Islet of Langerhans (tissue), 1 donor: ENCODE data around the gene USP9X.
"Not testable (repeated sequence)": the region's sequence is repeated elsewhere in the genome, so short reads cannot be mapped to it uniquely, and the experiment has no call there.

Source experiments
- FAIRE-seq: peaks from one replicate; lab custom pipeline; 2011; peaks lifted over from hg19 to GRCh38; lab: Jason Lieb, UNC

USP9X gene

DNA sequence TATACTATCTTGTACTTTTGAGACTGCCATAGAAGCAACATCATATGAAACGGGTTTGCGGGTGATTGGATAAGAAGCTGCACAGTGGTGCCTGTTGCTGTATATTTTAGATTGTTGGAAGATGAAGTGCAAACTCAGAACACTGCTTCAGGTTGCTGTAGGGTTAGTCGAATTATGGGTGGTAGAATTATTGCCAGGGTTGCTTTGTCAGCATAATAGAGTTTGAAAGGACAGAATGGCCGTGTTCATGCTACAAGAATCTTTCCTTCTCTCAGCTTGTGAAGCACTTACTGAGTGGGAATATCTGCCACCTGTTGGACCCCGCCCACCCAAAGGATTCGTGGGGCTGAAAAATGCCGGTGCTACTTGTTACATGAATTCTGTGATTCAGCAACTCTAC is 115.5 kb downstream of the USP9X start:
- FAIRE-seq: no peak

DNA sequence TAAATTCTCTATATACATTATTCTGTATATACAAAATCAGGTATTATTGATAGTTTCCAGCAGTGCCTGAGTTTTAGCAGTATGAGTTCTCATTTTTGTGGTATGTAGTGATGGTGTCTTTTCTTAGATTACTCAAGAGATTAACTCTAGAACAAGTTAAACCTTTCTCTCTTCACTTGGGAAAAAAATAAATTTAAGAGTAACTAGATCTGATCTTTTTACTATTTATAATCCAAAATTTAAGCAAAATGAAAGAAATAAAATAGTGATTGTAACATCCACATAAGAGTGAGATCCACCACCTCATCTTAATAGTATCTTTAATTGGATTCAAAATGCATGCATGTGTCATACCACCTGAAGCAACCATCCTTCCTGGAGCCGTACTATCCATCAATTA is 124.6 kb downstream of the USP9X start:
- FAIRE-seq: no peak

DNA sequence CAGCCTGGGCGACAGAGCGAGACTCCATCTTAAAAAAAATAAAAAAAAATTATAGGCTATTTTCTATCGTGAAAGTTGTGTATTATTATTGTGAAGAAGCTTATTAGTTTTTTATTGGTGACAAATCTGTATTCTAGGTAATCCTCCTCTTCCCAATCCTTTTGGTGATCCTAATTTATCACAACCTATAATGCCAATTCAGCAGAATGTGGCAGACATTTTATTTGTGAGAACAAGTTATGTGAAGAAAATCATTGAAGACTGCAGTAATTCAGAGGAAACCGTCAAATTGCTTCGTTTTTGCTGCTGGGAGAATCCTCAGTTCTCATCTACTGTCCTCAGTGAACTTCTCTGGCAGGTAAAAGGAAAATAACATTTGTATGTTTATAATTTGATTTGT is 139.4 kb downstream of the USP9X start:
- no peak for FAIRE-seq

DNA sequence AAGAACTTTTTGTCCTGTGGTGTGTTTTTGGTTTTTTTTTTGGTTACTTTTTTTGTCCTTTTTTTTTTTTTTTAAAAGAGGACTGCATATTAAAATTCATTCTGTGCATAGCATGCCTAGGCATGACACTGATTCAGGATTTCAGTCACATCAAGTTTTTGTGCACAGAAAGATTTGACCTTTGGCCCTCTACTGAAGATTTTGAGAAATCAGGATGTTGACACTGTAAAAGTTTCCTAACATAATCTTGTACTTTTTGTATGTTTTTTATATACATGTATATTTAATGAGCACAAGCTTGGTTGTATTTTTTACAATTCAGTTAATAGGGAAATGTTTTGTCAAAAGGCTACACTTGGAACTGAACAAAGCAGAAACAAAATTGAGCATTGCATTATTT is 148.7 kb downstream of the USP9X start:
- no peak for FAIRE-seq

DNA sequence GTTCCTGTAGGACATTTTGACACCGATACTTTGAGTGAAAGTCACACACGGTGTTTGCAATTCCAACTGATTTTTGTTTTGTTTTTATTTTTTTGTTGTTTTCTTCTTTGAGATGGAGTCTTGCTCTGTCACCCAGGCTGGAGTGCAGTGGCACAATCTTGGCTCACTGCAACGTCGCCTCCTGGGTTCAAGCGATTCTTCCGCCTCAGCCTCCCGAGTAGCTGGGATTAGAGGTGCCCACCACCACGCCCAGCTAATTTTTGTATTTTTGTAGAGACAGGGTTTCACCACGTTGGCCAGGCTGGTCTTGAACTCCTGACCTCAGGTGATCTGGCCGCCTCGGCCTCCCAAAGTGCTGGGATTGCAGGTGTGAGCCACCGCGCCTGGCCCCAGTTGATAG is 149.2 kb downstream of the USP9X start:
- not testable (repeated sequence) for FAIRE-seq

DNA sequence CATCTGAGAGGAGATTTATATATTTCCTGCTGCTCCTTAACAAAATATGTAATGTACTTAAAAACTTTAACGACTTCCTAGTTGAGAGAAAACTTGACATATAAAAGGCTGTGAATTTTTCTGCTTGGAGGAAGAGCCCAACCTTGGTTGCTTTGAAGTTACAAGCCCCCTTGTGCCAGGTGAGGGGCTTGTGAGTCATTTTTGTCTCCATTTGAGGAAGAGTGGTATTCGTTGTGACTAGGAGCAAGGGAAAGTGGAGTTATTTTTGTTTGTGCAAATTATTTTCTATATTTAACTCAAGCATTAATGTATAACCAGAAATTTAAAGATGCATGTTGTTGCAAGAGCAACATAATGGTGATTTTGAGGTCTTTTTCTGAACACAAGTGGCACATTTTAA is 149.7 kb downstream of the USP9X start:
- no peak for FAIRE-seq

DNA sequence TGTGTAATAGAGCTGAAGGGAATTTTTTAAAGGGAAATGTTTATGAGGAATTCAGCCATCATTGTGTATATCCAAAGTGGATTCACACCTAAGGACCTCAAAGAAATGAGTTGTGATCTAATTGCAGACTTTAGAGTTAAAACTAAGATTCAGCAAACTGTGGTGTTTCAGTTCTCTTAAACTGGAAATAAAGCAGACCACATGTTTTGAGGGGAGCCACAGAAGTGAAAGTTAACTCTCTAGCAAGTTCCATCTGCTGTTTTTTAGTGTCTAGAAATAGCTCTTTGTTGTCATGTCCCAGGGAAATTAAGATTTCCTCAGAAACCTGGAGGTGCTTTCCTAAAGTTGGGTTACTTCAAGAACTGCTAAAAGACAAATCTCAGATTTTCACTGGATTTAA is 151.4 kb downstream of the USP9X start:
- no peak for FAIRE-seq

DNA sequence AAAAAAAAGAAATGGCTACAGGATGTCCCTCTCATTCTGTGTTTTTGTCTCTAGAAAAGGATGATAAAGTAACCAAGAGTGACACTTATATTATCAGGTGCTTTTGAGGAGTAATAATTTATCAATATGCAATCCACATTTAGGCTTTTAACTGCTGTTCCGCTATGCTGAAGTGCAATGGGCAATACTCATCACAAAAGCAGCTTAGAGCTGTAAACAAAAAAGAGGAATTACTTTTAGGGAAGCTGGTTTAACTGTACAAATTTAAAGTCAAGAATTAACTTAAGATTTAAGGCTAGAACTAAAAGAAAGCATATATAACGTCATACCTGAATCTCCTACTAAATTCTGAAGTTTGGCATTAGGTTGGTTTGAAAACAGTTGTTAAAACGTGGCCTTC is 155.3 kb downstream of the USP9X start:
- FAIRE-seq: no peak

DNA sequence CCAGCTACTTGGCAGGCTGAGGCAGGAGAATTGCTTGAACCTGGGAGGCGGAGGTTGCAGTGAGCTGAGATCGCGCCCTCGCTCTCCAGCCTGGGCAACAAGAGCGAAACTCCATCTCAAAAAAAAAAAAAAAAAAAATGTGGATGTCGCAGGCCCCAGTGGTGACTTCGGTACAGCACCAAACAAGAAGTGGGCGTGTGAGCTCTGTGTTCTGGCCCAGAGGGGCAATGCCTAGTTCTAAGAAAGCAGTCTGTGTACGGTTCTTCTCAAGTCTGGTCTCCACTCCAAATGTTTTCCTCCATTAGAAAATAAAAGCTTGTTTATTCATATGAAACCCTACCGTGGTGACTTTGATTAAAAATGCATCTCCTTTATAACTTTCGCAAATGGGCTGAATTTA is 156.7 kb downstream of the USP9X start:
- no peak for FAIRE-seq

DNA sequence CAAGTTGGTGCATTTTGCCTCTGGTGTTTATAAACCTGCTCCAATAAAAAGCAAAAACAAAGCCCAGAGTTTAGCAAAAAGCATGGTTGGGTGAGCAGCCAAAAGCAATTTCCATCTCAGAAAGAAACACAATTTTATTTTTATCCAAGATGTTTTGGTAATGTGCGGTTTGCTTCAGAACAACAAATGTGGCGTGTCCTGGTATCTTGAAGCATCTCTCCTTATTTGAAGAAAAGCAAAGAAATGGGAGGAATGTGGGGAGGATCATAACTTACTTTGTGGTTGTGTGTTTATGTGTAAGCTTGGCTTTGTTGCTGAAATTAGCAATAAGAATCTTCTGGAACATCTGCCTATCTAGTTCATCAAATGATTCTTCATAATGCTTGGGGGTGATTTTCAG is 160.4 kb downstream of the USP9X start:
- FAIRE-seq: no peak

DNA sequence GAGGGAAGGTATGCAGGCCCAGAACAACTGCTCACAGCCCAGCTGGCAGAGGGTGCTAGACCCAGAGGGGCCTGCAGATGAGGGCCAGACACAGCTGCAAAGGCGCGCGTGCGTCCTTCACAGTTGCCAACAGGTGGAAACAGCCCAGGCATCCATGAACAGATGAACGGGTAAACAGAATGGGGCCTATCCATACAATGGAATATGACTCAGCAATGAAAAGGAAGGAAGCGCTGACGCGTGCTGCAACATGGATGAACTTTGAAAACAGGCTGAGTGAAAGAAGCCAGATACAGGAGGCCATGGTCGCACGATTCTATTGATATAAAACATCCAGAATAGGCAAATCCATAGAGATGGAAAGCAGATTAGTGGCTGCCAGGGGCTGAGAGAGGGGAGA is 165.6 kb downstream of the USP9X start:
- no peak for FAIRE-seq

DNA sequence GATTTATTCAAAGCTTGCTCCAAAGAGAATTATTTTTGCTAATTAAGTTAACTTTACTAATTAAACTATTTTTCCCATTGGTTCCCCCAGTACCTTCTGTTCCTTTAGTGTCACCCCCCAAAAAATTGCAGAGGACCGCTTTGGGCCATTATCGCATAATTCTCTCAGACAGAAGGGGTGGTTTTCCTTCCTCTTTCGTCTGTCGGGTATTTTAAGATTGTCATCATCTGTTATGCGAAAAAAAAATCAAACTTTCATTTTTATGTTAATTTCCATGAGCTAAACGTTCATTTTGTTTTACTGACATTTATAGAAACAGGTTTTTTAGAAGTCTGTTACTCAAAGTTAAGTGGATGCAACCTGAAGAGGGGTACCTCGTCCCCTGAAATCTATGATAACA is 172.6 kb downstream of the USP9X start:
- FAIRE-seq: no peak

DNA sequence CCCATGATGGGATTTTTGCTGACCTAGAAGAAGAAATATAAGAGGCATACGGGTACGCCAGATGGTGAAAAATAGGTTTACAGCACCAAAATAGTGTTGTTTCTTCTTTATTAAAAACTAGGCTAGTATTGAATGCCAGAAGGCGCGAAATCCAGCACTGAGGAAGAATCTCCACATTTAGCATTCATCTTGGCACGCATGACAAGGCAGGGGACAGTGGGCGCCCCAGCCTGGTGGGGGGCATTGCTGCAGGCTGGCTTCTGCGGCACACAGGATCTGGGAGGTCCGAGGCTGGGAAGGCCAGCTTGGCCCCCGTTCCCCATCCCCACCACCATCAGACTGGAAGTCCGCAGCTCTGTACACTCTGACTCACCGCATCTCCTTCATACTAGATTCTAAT is 173.0 kb downstream of the USP9X start:
- FAIRE-seq: no peak

DNA sequence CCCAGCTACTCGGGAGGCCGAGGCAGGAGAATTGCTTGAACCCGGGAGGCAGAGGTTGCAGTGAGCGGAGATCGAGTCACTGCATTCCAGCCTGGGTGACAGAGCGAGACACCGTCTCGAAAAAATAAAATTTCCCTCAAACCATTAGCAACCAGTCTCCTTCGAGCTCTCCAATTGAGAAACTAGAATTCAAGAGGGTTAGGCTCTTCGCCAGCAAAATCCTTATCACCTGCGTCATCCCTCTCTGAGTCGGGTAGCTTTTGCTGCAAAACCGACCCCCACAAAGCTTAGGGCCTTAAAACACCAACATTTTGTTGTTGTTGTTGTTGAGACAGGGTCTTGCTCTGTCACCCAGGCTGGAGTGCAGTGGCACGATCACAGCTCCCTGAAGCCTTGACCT is 173.6 kb downstream of the USP9X start:
- no peak for FAIRE-seq

DNA sequence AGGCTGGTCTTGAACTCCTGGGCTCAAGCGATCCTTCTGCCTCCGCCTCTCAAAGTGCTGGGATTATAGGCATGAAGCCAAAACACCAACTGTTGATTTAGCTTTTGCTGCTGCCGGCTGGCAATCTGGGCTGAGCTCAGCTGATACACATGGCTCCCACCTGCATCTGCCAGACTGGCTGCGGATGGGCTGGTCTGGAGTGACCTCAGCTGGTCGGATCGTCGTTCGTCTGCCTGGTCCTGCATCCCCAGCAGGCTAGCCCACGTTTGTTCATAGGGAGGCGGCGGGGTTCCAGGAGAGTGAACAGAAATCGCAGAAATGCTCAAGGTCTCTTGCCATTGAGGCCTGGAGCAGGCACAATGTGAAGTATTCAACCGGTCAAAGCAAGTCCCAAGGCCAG is 174.3 kb downstream of the USP9X start:
- no peak for FAIRE-seq

DNA sequence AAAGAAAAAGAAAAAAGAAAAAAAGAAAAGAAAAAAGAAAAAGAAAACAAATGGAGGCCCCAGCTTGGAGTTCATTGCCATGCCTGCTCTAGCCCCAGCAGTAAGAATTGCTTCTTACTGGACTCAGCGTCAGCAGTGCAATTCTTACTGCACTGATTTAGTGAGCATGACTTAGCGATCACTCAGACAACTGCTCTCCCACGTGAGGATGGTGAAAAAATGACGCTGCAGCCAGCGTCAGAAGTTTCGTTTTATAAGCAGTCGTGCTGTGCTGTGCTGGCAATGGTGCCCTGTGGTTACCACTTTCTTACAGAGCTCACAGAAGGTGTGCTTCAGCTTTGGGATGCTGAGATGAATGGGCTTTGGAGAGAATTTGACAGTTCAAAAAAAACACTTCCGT is 180.4 kb downstream of the USP9X start:
- no peak for FAIRE-seq

DNA sequence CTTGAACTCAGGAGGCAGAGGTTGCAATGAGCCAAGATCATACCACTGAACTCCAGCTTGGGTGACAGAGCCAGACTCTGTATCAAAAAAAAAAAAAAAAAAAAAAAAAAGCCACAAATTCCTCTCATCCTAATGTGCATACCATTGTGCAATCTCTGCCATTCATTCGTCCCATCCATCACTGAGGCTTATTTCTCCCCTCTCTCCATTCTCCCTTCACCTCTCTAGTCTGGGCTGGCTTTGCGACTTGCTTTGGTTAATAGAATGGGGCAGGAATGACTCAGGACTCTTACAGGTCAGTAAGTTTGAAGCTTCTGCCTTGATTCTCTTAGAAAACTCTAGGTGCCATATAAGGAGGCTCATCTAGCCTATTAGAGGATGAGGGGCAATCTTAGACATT is 188.4 kb downstream of the USP9X start:
- FAIRE-seq: no peak

DNA sequence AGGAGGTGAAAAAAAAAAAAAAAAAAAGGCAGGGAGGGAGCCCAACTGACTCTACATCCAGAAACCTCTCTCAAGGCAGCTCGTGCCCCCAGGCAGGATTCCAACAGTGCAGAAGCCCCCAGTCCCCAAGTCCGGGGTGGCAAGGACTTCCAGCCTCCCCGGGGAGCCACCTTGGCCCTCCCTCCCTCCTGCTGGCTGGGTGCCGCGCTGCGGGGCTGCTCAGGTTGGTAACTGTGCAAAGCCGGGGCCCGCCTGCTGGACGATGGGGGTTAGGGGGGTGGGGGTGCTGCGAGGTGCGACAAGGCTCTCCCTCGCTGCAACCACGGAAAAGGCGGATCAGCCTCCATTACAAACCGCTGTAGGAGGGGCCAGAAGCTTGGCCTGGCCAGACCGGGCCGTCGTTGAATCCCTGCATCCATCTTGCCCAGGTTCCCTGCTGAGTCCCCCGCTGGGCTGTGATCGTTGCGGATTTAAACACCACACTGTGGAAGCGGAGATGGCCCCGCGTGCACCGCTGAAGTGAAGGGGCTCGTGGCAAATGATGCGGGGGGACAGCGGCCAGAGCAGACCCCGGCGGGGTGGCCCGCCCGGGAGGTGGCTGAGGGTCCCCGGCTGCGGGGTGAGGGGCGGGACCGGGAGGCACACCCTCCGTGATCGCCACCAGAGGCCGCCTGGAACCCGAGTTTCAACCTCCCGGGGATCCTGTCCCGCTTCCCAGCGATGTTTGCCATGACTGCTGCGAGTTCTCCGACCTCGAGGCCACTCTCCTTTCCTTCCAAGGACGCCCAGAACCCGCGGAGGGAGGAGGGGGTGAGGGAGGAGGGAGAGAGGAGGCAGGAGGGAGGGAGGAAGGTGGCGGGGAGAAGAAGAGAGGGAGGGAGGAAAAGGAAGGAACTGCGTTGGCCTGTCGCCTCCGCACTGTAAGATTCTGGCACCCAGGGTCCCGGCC is 190.7 kb downstream of the USP9X start:
- no peak for FAIRE-seq

DNA sequence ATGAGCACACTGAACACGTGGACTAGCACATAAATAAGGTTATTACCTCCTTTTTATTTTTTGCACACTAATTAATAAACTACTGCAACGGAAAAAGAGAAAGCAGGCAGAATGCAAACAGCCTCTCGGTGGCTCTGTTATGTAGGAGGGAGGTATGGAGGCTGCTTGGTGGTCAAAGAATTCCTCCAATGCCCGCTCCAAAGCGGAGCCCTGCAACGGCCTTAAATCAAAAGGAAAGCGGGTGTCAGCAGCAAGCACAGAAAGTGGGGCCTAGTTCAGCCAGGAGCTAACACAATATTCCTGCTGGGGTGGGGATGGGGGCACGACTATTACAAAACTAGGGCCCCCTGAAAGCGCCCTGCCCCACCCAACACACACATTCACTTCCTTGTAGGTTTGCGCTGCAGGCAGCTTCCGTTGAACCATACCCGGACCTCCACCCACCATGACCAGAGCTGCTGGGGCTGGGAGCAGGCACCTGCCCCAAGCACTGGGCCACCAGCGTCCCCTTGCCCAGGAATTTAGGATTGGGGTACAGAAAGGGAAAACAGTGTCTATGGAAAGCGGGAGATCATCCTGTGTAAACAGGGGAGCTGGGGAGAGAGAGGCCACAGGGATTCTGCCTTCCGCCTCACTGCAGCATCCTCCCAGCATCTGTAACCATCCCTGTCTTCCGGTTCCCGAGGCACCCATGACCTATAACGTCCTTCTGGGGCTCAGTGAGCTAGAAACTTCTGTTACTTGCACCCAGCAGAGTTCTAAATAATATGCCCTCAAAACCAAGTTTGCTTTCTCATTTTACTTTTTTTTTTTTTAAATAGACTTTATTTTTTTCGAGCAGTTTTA is 191.6 kb downstream of the USP9X start:
- FAIRE-seq: no peak

DNA sequence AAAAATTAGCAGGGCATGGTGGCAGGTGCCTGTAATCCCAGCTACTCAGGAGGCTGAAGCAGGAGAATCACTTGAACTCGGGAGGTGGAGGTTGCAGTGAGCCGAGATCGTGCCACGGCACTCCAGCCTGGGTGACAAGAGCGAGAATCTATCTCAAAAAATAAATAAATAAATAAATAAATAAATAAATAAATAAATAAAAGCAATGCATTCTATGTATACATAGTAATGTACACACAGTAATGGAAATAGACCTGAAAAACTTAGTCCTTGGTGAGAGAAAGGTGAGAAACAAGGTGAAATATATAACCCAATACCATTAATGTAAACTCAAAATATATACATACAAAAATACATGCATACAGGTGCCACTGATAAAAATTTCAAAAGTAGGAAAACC is 197.1 kb downstream of the USP9X start:
- not testable (repeated sequence) for FAIRE-seq

DNA sequence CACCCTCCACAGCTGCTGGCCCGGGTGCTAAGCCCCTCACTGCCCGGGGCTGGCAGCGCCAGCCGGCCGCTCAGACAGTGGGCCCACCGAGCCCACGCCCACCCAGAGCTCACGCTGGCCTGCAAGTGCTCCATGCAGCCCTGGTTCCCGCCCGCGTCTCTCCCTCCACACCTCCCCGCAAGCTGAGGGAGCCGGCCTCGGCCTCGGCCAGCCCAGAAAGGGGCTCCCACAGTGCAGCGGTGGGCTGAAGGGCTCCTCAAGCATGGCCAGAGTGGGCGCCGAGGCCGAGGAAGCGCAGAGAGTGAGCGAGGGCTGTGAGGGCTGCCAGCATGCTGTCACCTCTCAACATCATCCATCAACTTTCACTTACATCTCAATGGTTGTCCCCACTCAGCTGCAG is 200.7 kb downstream of the USP9X start:
- FAIRE-seq: not testable (repeated sequence)
